Stimulated activated CD4-positive, alpha-beta T cell treated with anti-CD3 and anti-CD28 coated beads, TNF-alpha, amount 100 ng/mL, for 4 hours (primary cell): ENCODE results near the gene FKBP1B.
"Not testable (repeated sequence)": the region's sequence is repeated elsewhere in the genome, so short reads cannot be mapped to it uniquely, and the experiment has no call there.

Source experiments
- DNase-seq, 3 experiments: peaks; one replicate each; pipeline ENCODE4 v3.0.0-alpha.2; 2020; ENCODE audit warnings: low read depth in 3 of 3

The FKBP1B gene

GRCh38 chr2:24058564-24059271 is 9.2 kb downstream of the FKBP1B start:
- DNase-seq, result no peak

GRCh38 chr2:24065341-24065740 is 15.8 kb downstream of the FKBP1B start:
- no peak for DNase-seq

GRCh38 chr2:24072259-24072658 is 22.7 kb downstream of the FKBP1B start:
- no peak for DNase-seq

- DNase-seq, result no peak
These were observed 24.3 kb downstream of the FKBP1B start for GRCh38 chr2:24073816-24074215.

GRCh38 chr2:24075259-24075658 is 25.7 kb downstream of the FKBP1B start:
- DNase-seq, result no peak

GRCh38 chr2:24075915-24076848 is 26.6 kb downstream of the FKBP1B start, which contains the start of gene SF3B6:
TSS of gene SF3B6 (minus strand) at chr2:24076326. CDS start at chr2:24076229, 97 bp downstream.
- DNase-seq, result peak; percentile 99 to 100 (median 99)

- no peak for DNase-seq
These were observed 27.5 kb downstream of the FKBP1B start for GRCh38 chr2:24076849-24077534.

GRCh38 chr2:24077535-24077877 is 28.0 kb downstream of the FKBP1B start:
- DNase-seq, result no peak

- no peak for DNase-seq
These were observed 28.3 kb downstream of the FKBP1B start for GRCh38 chr2:24077879-24078278.

- DNase-seq, result no peak
These were observed 31.2 kb downstream of the FKBP1B start for GRCh38 chr2:24080701-24081100.

GRCh38 chr2:24082787-24083566 is 33.4 kb downstream of the FKBP1B start:
- DNase-seq, result no peak

- peak in 1 of 3 experiments; percentile 11 for DNase-seq
These were observed 34.2 kb downstream of the FKBP1B start for GRCh38 chr2:24083567-24084385.

GRCh38 chr2:24084386-24085199 is 35.1 kb downstream of the FKBP1B start, which contains the start of gene TP53I3:
TSS of gene TP53I3 (minus strand) at chr2:24084834. CDS start at chr2:24084326, 508 bp downstream.
- peak; percentile 59 to 83 (median 65) for DNase-seq

- DNase-seq, result no peak
These were observed 35.6 kb downstream of the FKBP1B start for GRCh38 chr2:24085200-24085489.

- DNase-seq, result no peak
These were observed 36.7 kb downstream of the FKBP1B start for GRCh38 chr2:24086241-24086640.

- DNase-seq, result no peak
These were observed 37.5 kb downstream of the FKBP1B start for GRCh38 chr2:24087032-24087431.

- no peak for DNase-seq
These were observed 39.3 kb downstream of the FKBP1B start for GRCh38 chr2:24088821-24089359.

- DNase-seq, result not testable (repeated sequence)
These were observed 43.7 kb downstream of the FKBP1B start for GRCh38 chr2:24093270-24093669.

GRCh38 chr2:24095171-24095677 is 45.7 kb downstream of the FKBP1B start:
- not testable (repeated sequence) for DNase-seq
